B cell (primary cell): Measurements from ENCODE around the gene PEAK1. TPM values are rescaled to one million over a fixed set of nuclear protein-coding genes. Genes with fewer than 3 reads are reported as not detected.

ENCODE experiments used
- ATAC-seq: fragments of 200-7000 bp; cut with Tn5 transposase; one replicate; pipeline ENCODE4 v1.10.0; 2021; ENCODE audit warnings: low read depth, mild to moderate bottlenecking, moderate number of reproducible peaks, moderate library complexity
- CTCF ChIA-PET: fragments of 350-600 bp; sonication (Branson Sonifier 250); formaldehyde crosslinking; loops from one replicate; lab custom pipeline; 2021; ENCODE audit warnings: antibody characterized with exemption, inconsistent platforms; lab: Charles Lee
- POLR2A ChIA-PET: fragments of 350-600 bp; sonication (Branson Sonifier 250); formaldehyde crosslinking; loops from one replicate; lab custom pipeline; 2021; ENCODE audit warnings: antibody characterized with exemption; lab: Charles Lee
- DNase-seq: peaks from one replicate; pipeline ENCODE4 v3.0.0; 2013
- H2AFZ ChIP-seq: 2 replicates; pipeline ENCODE4 v1.6.1; 2012; ENCODE audit warnings: mild to moderate bottlenecking, low read depth, low read length; ENCODE audit not compliant: insufficient read depth, poor library complexity, severe bottlenecking
- H3K27ac ChIP-seq, 2 donors: 1 replicate in 1 of 2; 2 replicates in 1 of 2; pipeline ENCODE4 v1.5.1; 2012 to 2013; ENCODE audit warnings: low read length in 2 of 2, mild to moderate bottlenecking in 2 of 2, moderate library complexity in 1 of 2
- H3K27me3 ChIP-seq, 4 experiments: fragments of 200-600 bp in 1 of 4; sonication (generic) in 1 of 4; replicated peaks in 1 of 4; 1 replicate in 2 of 4; 2 replicates in 2 of 4; pipeline versions ENCODE4 v1.6.1 to v1.7.0; 2013 to 2016; ENCODE audit warnings: low read length in 3 of 4, mild to moderate bottlenecking in 2 of 4, mixed read lengths in 1 of 4, moderate library complexity in 1 of 4; ENCODE audit not compliant: insufficient read depth in 4 of 4, control insufficient read depth in 3 of 4; ENCODE audit errors: control extremely low read depth in 1 of 4
- H3K36me3 ChIP-seq, 2 experiments: replicated peaks in 1 of 2; 1 replicate in 1 of 2; 2 replicates in 1 of 2; pipeline versions ENCODE4 v1.6.1 to v1.7.1; 2013; ENCODE audit warnings: low read length in 1 of 2; ENCODE audit not compliant: insufficient read depth in 2 of 2, control insufficient read depth in 1 of 2; ENCODE audit errors: control extremely low read depth in 1 of 2, extremely low read depth in 1 of 2
- H3K4me1 ChIP-seq, 2 donors: fragments of 200-600 bp in 1 of 2; sonication (generic) in 1 of 2; 1 replicate in 1 of 2; 2 replicates in 1 of 2; pipeline versions ENCODE4 v1.5.1 to v1.6.1; 2013 to 2017; ENCODE audit warnings: low read length in 2 of 2; ENCODE audit not compliant: control insufficient read depth in 2 of 2, insufficient read depth in 2 of 2
- H3K4me2 ChIP-seq: replicated peaks from 2 replicates; pipeline ENCODE3; 2012; ENCODE audit warnings: mild to moderate bottlenecking, low read depth, low read length; ENCODE audit not compliant: poor library complexity, severe bottlenecking
- H3K4me3 ChIP-seq, 5 experiments: fragments of 200-600 bp in 1 of 5; sonication (generic) in 1 of 5; 1 replicate in 3 of 5; 2 replicates in 2 of 5; pipeline versions ENCODE4 v1.5.1 to v1.7.0; 2011 to 2016; ENCODE audit warnings: low read length in 4 of 5, mild to moderate bottlenecking in 4 of 5, low read depth in 2 of 5, control low read depth in 1 of 5, moderate library complexity in 1 of 5; ENCODE audit not compliant: insufficient read depth in 1 of 5; ENCODE audit errors: control extremely low read depth in 1 of 5, extremely low read depth in 1 of 5
- H3K79me2 ChIP-seq: fragments of 200-600 bp; sonication (generic); one replicate; pipeline ENCODE4 v1.6.0; 2016; ENCODE audit warnings: low read length; ENCODE audit not compliant: control insufficient read depth, insufficient read depth
- H3K9ac ChIP-seq: fragments of 200-600 bp; sonication (generic); 2 replicates; pipeline ENCODE4 v1.6.1; 2017; ENCODE audit warnings: mild to moderate bottlenecking, low read length, moderate library complexity
- H3K9me3 ChIP-seq, 3 donors: one replicate each; pipeline versions ENCODE4 v1.6.1 to v1.7.1; 2013; ENCODE audit warnings: low read length in 2 of 3; ENCODE audit not compliant: control insufficient read depth in 2 of 3, insufficient read depth in 1 of 3; ENCODE audit errors: control extremely low read depth in 1 of 3
- H4K20me1 ChIP-seq: 2 replicates; pipeline ENCODE4 v1.6.0; 2012; ENCODE audit warnings: mild to moderate bottlenecking, low read length; ENCODE audit not compliant: insufficient read depth, control insufficient read depth, poor library complexity, severe bottlenecking
- H3K27ac Mint-ChIP-seq: one replicate; pipeline ENCODE4 v1.8.0; 2021; ENCODE audit warnings: mixed read lengths
- H3K27me3 Mint-ChIP-seq: one replicate; pipeline ENCODE4 v1.8.0; 2021; ENCODE audit warnings: mixed read lengths
- H3K4me1 Mint-ChIP-seq: one replicate; pipeline ENCODE4 v1.8.0; 2021; ENCODE audit warnings: mixed read lengths
- H3K4me3 Mint-ChIP-seq: one replicate; pipeline ENCODE4 v1.8.0; 2021; ENCODE audit warnings: mixed read lengths
- H3K9me3 Mint-ChIP-seq: one replicate; pipeline ENCODE4 v1.8.0; 2022; ENCODE audit warnings: mixed read lengths; ENCODE audit not compliant: insufficient read depth
- EZH2 ChIP-seq: IDR thresholded peaks from 2 replicates; pipeline ENCODE4 v1.6.1; 2012; ENCODE audit warnings: borderline replicate concordance, low read depth, mild to moderate bottlenecking, moderate library complexity, low read length; ENCODE audit not compliant: insufficient read depth, poor library complexity, severe bottlenecking
- WGBS: methylation state at CpG from one replicate; pipeline ENCODE4 v1.1.5; 2013; ENCODE audit warnings: missing lambda C conversion rate; ENCODE audit not compliant: insufficient coverage; 5-methylcytosine and 5-hydroxymethylcytosine counted together
- intact Hi-C: fragments of 100-400 bp; cut with micrococcal nuclease; formaldehyde crosslinking; loops from one replicate; pipeline ENCODE4 v1.10.0; 2022
- polyA plus RNA-seq: library from polyadenylated mRNA; depleted of rRNA; stranded (reverse); fragments of >200 nt; gene quantifications from 2 replicates; pipeline ENCODE4 v1.2.3, GENCODE V29; 2012
- total RNA-seq, 2 donors: library from RNA; stranded (reverse); fragments of 120-200 nt in 1 of 2; gene quantifications; 1 replicate in 1 of 2; 2 replicates in 1 of 2; pipeline versions ENCODE4 v1.2.3 to v1.2.4, GENCODE V29; 2013 to 2022
- TF ChIP-seq, protein P1 (sequence below): fragments of 200-600 bp; IDR thresholded peaks from one replicate; pipeline ENCODE4 v1.8.0; 2022; ENCODE audit warnings: antibody characterized with exemption, mild to moderate bottlenecking

PEAK1 gene
- total and polyA plus RNA-seq, 2 donors (not counting 1 experiment from before 2014, with no cell fraction given) = 13.4 to 38.0 TPM

DNA sequence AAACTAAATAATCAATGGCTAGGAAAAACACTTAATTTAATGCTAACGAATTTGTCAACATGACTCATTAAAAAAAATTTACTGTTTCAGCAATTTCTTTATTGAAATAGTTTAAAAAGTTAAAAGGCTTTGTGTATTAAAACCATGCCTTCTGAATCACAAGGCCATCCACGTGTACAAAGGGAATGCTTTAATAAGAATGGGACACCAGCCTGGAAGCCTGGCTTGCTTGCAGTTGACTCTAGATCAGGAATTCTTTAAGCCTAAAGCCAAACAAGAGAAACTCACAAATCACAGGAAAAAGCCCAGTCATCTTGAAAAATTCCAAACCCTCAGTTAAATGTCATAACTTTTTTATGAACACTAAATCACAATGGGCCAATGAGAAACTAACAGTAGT, 137.6 kb downstream of the PEAK1 start:
- no peak for ATAC-seq
- CTCF ChIA-PET = no interaction called here
- H3K27me3 ChIP-seq = no peaks in the 10 kb centered on the region
- no peaks in the 10 kb centered on the region for H4K20me1 ChIP-seq
- H3K4me1 ChIP-seq = peaks cover 18% of the 10 kb centered on the region in 2 donors
- H3K4me3 ChIP-seq = no peak overlapping the region
- Mint-ChIP-seq H3K27me3 (no peaks in the 10 kb centered on the region), H3K9me3 (no peaks in the 10 kb centered on the region), H3K4me1 (peaks cover 18% of the 10 kb centered on the region), H3K4me3 (no peak overlapping the region), H3K27ac (no peak overlapping the region)
- no peak for DNase-seq
- no peaks in the 10 kb centered on the region for H3K9me3 ChIP-seq
- no CpG with 5 or more reads among the region's 2 CpGs for WGBS
- no peaks in the 10 kb centered on the region for H3K79me2 ChIP-seq
- H3K4me2 ChIP-seq = no peak overlapping the region
- no peak overlapping the region for H3K9ac ChIP-seq
- no peak for TF ChIP-seq EZH2
- TF ChIP-seq, protein P1, sequence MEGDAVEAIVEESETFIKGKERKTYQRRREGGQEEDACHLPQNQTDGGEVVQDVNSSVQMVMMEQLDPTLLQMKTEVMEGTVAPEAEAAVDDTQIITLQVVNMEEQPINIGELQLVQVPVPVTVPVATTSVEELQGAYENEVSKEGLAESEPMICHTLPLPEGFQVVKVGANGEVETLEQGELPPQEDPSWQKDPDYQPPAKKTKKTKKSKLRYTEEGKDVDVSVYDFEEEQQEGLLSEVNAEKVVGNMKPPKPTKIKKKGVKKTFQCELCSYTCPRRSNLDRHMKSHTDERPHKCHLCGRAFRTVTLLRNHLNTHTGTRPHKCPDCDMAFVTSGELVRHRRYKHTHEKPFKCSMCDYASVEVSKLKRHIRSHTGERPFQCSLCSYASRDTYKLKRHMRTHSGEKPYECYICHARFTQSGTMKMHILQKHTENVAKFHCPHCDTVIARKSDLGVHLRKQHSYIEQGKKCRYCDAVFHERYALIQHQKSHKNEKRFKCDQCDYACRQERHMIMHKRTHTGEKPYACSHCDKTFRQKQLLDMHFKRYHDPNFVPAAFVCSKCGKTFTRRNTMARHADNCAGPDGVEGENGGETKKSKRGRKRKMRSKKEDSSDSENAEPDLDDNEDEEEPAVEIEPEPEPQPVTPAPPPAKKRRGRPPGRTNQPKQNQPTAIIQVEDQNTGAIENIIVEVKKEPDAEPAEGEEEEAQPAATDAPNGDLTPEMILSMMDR = no peak
- no peak overlapping the region for H3K27ac ChIP-seq
- H2AFZ ChIP-seq = no peak overlapping the region
- peaks cover 0 to 4% of the 10 kb centered on the region in 2 experiments for H3K36me3 ChIP-seq
- intact Hi-C loops = no loop called here
- POLR2A ChIA-PET = no interaction called here

DNA sequence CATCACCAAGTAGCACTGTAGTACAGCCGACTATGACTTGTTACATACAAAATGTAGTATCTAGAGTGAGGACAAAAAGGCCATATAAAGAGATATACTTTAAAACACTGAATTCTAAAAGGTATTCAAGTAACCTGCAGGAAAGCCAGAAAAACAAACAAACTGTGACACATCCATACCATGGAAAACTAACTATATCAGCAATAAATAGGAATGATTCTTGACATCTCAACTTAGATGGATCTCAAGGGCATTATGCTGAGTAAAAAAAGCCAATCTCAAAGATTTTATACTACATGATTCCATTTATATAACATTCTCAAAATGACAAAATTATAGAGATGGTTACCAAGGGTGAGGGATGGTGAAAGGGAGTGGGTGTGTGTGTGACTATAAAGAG, 143.0 kb downstream of the PEAK1 start:
- DNase-seq (no peak), ATAC-seq (no peak)
- Mint-ChIP-seq H3K4me1 (peaks cover 36% of the 10 kb centered on the region), H3K9me3 (no peaks in the 10 kb centered on the region), H3K27me3 (no peaks in the 10 kb centered on the region), H3K27ac (no peak overlapping the region), H3K4me3 (no peak overlapping the region)
- no peak overlapping the region for H3K4me3 ChIP-seq
- no CpG with 5 or more reads among the region's 1 CpG for WGBS
- H3K36me3 ChIP-seq = no peaks in the 10 kb centered on the region
- intact Hi-C loops = no loop called here
- no peaks in the 10 kb centered on the region for H3K9me3 ChIP-seq
- peaks cover 18 to 23% of the 10 kb centered on the region in 2 donors for H3K4me1 ChIP-seq
- no peaks in the 10 kb centered on the region for H4K20me1 ChIP-seq
- no peak overlapping the region for H2AFZ ChIP-seq
- TF ChIP-seq, protein P1 = no peak
- no peak for TF ChIP-seq EZH2
- POLR2A ChIA-PET = no interaction called here
- CTCF ChIA-PET = no interaction called here
- no peaks in the 10 kb centered on the region for H3K79me2 ChIP-seq
- H3K27me3 ChIP-seq = no peaks in the 10 kb centered on the region
- no peak overlapping the region for H3K9ac ChIP-seq
- no peak overlapping the region for H3K4me2 ChIP-seq
- H3K27ac ChIP-seq = no peak overlapping the region
